ENCODE results near the gene C14orf180.

DNA sequence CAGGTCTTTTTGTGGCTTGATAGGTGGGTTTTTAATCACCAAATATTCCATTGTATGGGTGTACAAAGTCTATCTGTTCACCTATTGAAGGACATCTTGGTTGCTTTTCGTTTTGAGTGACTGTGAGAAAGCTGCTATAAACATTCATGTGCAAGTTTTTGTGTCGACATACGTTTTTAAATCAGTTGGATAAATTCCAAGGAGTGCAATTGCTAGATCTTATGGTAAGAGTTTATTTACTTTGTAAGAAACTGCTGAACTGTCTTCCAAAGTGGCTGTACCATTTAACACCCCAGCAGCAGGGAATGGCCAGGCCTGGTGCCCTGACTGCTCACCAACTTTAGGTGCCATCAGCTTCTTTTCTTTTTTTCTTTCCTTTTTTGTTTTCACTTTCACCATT lies 45.5 kb upstream of the C14orf180 start:
- TF ChIP-seq EZH2phosphoT487 (IDR thresholded peaks at IDR 0.05; ENCODE audit: insufficient read depth, low read depth) (no peak), EZH2 (IDR thresholded peaks at IDR 0.05; ENCODE audit: insufficient read depth, poor library complexity, severe bottlenecking) (no peak)
